DOHH2 (cell line): ENCODE measurements around the gene ANXA3.

ENCODE experiments used
- EZH2phosphoT487 ChIP-seq: fragments of 200-600 bp; sonication (generic); IDR thresholded peaks from 2 replicates; pipeline ENCODE4 v1.6.1; 2017; ENCODE audit warnings: borderline replicate concordance, mild to moderate bottlenecking, antibody characterized with exemption, low read length, moderate library complexity, mixed read lengths
- TF ChIP-seq, protein P1 (sequence below): fragments of 200-600 bp; sonication (generic); IDR thresholded peaks from one replicate; pipeline ENCODE4 v1.5.1; 2014; ENCODE audit warnings: antibody characterized with exemption, mild to moderate bottlenecking, low read depth, low read length; ENCODE audit not compliant: poor library complexity, severe bottlenecking

DNA sequence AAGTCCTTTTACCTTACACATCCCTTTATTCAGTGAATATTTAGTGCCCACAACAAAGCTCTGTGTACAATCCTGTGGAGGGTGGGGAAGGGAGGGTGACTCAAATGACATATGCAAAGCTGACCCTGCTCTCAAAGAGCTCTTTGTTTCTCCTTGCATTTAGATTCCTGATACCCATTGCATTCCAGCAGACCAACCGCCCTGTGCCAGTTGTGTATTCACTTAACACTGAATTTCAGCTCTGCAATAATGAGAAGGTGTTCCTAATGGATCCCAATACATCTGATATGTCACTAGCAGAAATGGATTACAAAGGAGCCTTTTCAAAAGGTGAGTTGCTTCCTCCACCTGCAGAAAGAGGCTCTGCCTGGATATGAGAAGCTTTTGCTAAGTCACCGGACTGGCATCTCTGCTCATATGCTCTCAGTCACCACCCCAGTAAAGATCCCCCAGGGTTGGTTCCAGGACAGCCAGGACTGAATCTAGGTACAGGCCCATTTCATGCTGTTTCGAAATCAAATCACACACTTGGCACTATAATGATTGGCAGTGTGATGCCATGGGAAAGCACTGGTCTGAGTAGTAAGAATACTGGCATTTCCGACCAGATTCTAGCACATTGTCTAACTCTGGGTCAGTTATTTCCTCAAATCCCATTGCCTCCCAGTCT, 17.1 kb upstream of the ANXA3 start:
- TF ChIP-seq, protein P1, sequence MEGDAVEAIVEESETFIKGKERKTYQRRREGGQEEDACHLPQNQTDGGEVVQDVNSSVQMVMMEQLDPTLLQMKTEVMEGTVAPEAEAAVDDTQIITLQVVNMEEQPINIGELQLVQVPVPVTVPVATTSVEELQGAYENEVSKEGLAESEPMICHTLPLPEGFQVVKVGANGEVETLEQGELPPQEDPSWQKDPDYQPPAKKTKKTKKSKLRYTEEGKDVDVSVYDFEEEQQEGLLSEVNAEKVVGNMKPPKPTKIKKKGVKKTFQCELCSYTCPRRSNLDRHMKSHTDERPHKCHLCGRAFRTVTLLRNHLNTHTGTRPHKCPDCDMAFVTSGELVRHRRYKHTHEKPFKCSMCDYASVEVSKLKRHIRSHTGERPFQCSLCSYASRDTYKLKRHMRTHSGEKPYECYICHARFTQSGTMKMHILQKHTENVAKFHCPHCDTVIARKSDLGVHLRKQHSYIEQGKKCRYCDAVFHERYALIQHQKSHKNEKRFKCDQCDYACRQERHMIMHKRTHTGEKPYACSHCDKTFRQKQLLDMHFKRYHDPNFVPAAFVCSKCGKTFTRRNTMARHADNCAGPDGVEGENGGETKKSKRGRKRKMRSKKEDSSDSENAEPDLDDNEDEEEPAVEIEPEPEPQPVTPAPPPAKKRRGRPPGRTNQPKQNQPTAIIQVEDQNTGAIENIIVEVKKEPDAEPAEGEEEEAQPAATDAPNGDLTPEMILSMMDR: no peak
- no peak for TF ChIP-seq EZH2phosphoT487
